GM23338 (cell line): ENCODE results near the gene CTDSPL. TPM values are rescaled to one million over a fixed set of nuclear protein-coding genes. Genes with fewer than 3 reads are reported as not detected.

Experiments used
- CTCF ChIP-seq, 2 experiments: fragments of 200-600 bp in 1 of 2; sonication (generic) in 1 of 2; conservative IDR thresholded peaks; 2 replicates each; pipeline versions ENCODE4 v1.5.1 to v1.6.1; 2016 to 2017; ENCODE audit warnings: antibody characterized with exemption in 2 of 2, low read depth in 2 of 2, mild to moderate bottlenecking in 2 of 2, moderate library complexity in 1 of 2
- EZH2 ChIP-seq: fragments of 200-600 bp; sonication (generic); IDR thresholded peaks from one replicate; pipeline ENCODE4 v1.8.0; 2017; ENCODE audit warnings: antibody characterized with exemption, mild to moderate bottlenecking, low read depth; ENCODE audit not compliant: unreplicated experiment
- EZH2phosphoT487 ChIP-seq: fragments of 200-600 bp; sonication (generic); IDR thresholded peaks from one replicate; pipeline ENCODE4 v1.8.1; 2018; ENCODE audit warnings: antibody characterized with exemption; ENCODE audit not compliant: unreplicated experiment
- JUNB ChIP-seq: IDR thresholded peaks from one replicate; pipeline ENCODE4 v1.6.1; 2016; ENCODE audit warnings: antibody characterized with exemption; ENCODE audit not compliant: unreplicated experiment
- POLR2AphosphoS5 ChIP-seq: IDR thresholded peaks from 2 replicates; pipeline ENCODE4 v1.6.1; 2016; ENCODE audit warnings: antibody characterized with exemption, low read depth
- REST ChIP-seq: IDR thresholded peaks from one replicate; pipeline ENCODE4 v1.6.1; 2018; ENCODE audit warnings: antibody characterized with exemption; ENCODE audit not compliant: unreplicated experiment
- STAT1 ChIP-seq: IDR thresholded peaks from one replicate; pipeline ENCODE4 v1.6.1; 2016; ENCODE audit warnings: antibody characterized with exemption; ENCODE audit not compliant: unreplicated experiment
- ZNF331 ChIP-seq: fragments of 250-450 bp; sonication (Bioruptor Pico); IDR thresholded peaks from 2 replicates; pipeline ENCODE4 v1.5.0; 2020; ENCODE audit warnings: low read depth, mild to moderate bottlenecking, moderate library complexity
- ZNF462 ChIP-seq: fragments of 250-450 bp; sonication (Bioruptor Pico); IDR thresholded peaks from 2 replicates; pipeline ENCODE4 v1.5.0; 2020; ENCODE audit warnings: mild to moderate bottlenecking, moderate library complexity
- polyA plus RNA-seq: library from polyadenylated mRNA; unstranded; fragments of >200 nt; fragmentation: Nextera tagmentation; extraction: Ambion mirVana; gene quantifications from 2 replicates; pipeline ENCODE4 v1.2.1, GENCODE V29; 2016
- total RNA-seq: library from RNA; depleted of rRNA; stranded (reverse); fragments of >200 nt; shearing (Covaris generic); gene quantifications from 2 replicates; pipeline ENCODE4 v1.2.3, GENCODE V29; 2014

The CTDSPL gene
- total and polyA plus RNA-seq, 2 experiments from 2014 or later = 23.2 to 42.0 TPM

- TF ChIP-seq ZNF462 (CRISPR knock-in tag) = no peak
- TF ChIP-seq EZH2 = no peak
- no peak for TF ChIP-seq REST
- no peak for TF ChIP-seq STAT1
- TF ChIP-seq ZNF331 (CRISPR knock-in tag) = no peak
- no peak for TF ChIP-seq EZH2phosphoT487
- no peak for TF ChIP-seq POLR2AphosphoS5
- no peak for TF ChIP-seq JUNB
- no peak for TF ChIP-seq CTCF (conservative IDR thresholded peaks at IDR 0.05; ENCODE audit: low read depth in 2 of 2)
Measured at GRCh38 chr3:37963016-37963415, 101.3 kb downstream of the CTDSPL start (continued).
